Natural killer cell (primary cell): Measurements from ENCODE around the gene DHRS3. TPM values are rescaled to one million over a fixed set of nuclear protein-coding genes. Genes with fewer than 3 reads are reported as not detected.

Source experiments
- ATAC-seq, 3 donors: fragments of 150-1000 bp in 2 of 3; fragments of 200-7000 bp in 1 of 3; cut with Tn5 transposase; 1 replicate in 1 of 3; 2 replicates in 2 of 3; pipeline ENCODE4 v1.10.0; 2021; ENCODE audit warnings: mild to moderate bottlenecking in 2 of 3, moderate library complexity in 2 of 3
- DNase-seq, 2 donors: peaks; one replicate each; pipeline versions ENCODE4 v3.0.0 to v3.0.0-alpha.2; 2013 to 2021; ENCODE audit warnings: mixed read lengths in 1 of 2
- H3K27ac ChIP-seq: one replicate; pipeline ENCODE4 v1.5.1; 2013; ENCODE audit warnings: mild to moderate bottlenecking, low read length
- H3K27me3 ChIP-seq: one replicate; pipeline ENCODE4 v1.6.1; 2013; ENCODE audit warnings: low read length; ENCODE audit not compliant: control insufficient read depth, insufficient read depth
- H3K36me3 ChIP-seq: one replicate; pipeline ENCODE4 v1.6.1; 2013; ENCODE audit warnings: low read length; ENCODE audit not compliant: control insufficient read depth, insufficient read depth
- H3K4me1 ChIP-seq: one replicate; pipeline ENCODE4 v1.6.1; 2013; ENCODE audit warnings: low read length; ENCODE audit not compliant: control insufficient read depth, insufficient read depth
- H3K4me3 ChIP-seq: one replicate; pipeline ENCODE4 v1.5.1; 2013; ENCODE audit warnings: low read length
- H3K9me3 ChIP-seq: one replicate; pipeline ENCODE4 v1.6.1; 2013; ENCODE audit warnings: low read length; ENCODE audit not compliant: control insufficient read depth, insufficient read depth
- H3K27ac Mint-ChIP-seq, 2 donors: one replicate each; pipeline ENCODE4 v1.8.0; 2022; ENCODE audit warnings: mild to moderate bottlenecking in 2 of 2, mixed read lengths in 2 of 2, moderate library complexity in 1 of 2
- H3K27me3 Mint-ChIP-seq, 2 donors: one replicate each; pipeline ENCODE4 v1.8.0; 2022; ENCODE audit warnings: low read depth in 2 of 2, mixed read lengths in 2 of 2
- H3K36me3 Mint-ChIP-seq: one replicate; pipeline ENCODE4 v1.8.0; 2022; ENCODE audit warnings: mixed read lengths
- H3K4me1 Mint-ChIP-seq, 2 donors: one replicate each; pipeline ENCODE4 v1.8.0; 2022; ENCODE audit warnings: mixed read lengths in 2 of 2
- H3K4me3 Mint-ChIP-seq: one replicate; pipeline ENCODE4 v1.8.0; 2022; ENCODE audit warnings: mild to moderate bottlenecking, moderate library complexity, mixed read lengths
- H3K9me3 Mint-ChIP-seq, 2 donors: one replicate each; pipeline ENCODE4 v1.8.0; 2022; ENCODE audit warnings: mixed read lengths in 2 of 2
- WGBS: methylation state at CpG from one replicate; pipeline ENCODE4 v1.1.7; 2013; ENCODE audit warnings: missing lambda C conversion rate; ENCODE audit not compliant: insufficient coverage; 5-methylcytosine and 5-hydroxymethylcytosine counted together
- intact Hi-C: fragments of 100-400 bp; cut with micrococcal nuclease; formaldehyde crosslinking; loops from one replicate; pipeline ENCODE4 v1.14.2; 2022
- total RNA-seq, 4 donors: library from RNA; stranded (reverse); fragments of 120-200 nt in 1 of 4; gene quantifications; one replicate each; pipeline versions ENCODE4 v1.2.3 to v1.2.4, GENCODE V29; 2013 to 2022
- TF ChIP-seq, protein P1 (sequence below): fragments of 200-600 bp; IDR thresholded peaks from one replicate; pipeline ENCODE4 v1.8.0; 2022; ENCODE audit warnings: antibody characterized with exemption

The DHRS3 gene
- total RNA-seq, 3 donors from 2014 or later (not counting 1 experiment from before 2014, with no cell fraction given) = 106 to 175 (median 153) TPM

DNA sequence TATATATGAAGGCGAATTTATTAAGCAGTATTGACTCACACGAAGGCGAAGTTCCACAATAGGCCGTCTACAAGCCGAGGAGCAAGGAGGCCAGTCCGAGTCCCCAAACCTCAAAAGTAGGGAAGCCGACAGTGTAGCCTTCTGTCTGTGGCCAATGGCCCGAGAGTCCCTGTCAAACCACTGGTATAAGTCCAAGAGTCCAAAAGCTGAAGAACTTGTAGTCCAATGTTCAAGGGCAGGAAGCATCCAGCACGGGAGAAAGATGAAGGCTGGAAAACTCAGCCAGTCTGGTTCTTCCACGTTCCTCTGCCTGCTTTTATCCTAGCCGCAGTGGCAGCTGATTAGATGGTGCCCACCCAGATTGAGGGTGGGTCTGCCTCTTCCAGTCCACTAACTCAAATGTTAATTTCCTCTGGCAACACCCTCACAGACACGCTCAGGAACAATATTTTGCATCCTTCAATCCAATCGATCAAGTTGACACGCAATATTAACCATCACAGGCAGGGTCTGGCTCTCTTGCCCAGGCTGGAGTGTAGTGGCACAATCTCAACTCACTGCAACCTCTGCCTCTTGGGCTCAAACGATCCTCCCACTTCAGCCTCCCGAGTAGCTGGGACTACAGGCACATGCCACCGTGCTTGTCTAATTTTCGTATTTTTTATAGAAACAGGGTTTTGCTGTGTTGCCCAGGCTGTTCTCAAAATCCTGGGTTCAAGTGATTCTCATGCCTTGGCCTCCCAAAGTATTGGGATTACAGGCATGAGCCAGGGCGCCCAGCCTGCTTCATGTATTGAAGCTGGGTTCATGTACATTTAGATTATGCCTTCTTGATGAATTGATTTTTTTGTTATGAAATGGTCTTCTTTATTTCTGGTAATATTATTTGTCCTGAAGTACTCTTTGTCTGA lies 85.3 kb downstream of the DHRS3 start:
- Histone ChIP-seq H3K4me1 (no peaks in the 10 kb centered on the region), H3K36me3 (no peaks in the 10 kb centered on the region), H3K27ac (no peak overlapping the region), H3K4me3 (no peak overlapping the region), H3K9me3 (peaks cover 2% of the 10 kb centered on the region), H3K27me3 (no peaks in the 10 kb centered on the region)
- H3K4me1 Mint-ChIP-seq = peaks cover 0 to 11% of the 10 kb centered on the region in 2 donors
- no peak for ATAC-seq
- no peaks in the 10 kb centered on the region for H3K27me3 Mint-ChIP-seq
- H3K36me3 Mint-ChIP-seq = peaks cover 17% of the 10 kb centered on the region
- WGBS = 96% methylated on average over 19 of the region's 19 CpGs
- no peaks in the 10 kb centered on the region for H3K9me3 Mint-ChIP-seq
- DNase-seq = no peak
- H3K4me3 Mint-ChIP-seq = no peak overlapping the region
- TF ChIP-seq, protein P1, sequence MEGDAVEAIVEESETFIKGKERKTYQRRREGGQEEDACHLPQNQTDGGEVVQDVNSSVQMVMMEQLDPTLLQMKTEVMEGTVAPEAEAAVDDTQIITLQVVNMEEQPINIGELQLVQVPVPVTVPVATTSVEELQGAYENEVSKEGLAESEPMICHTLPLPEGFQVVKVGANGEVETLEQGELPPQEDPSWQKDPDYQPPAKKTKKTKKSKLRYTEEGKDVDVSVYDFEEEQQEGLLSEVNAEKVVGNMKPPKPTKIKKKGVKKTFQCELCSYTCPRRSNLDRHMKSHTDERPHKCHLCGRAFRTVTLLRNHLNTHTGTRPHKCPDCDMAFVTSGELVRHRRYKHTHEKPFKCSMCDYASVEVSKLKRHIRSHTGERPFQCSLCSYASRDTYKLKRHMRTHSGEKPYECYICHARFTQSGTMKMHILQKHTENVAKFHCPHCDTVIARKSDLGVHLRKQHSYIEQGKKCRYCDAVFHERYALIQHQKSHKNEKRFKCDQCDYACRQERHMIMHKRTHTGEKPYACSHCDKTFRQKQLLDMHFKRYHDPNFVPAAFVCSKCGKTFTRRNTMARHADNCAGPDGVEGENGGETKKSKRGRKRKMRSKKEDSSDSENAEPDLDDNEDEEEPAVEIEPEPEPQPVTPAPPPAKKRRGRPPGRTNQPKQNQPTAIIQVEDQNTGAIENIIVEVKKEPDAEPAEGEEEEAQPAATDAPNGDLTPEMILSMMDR = no peak
- intact Hi-C loops = no loop called here
- no peak overlapping the region for H3K27ac Mint-ChIP-seq

DNA sequence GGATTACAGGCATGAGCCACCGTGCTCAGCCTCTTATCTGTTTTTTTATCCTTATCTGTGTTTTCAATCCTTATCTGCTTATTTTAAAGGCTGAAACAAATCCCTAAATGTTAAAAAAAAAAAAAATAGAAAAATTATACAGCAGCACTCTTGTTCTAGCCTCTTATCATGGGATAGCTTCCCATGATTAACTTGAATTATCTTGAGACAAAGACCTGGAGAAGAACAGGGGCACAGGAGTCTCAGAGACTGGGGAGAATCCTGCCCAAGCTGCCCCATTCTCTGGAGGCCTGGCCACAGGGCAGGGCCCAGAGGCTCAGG lies 86.9 kb downstream of the DHRS3 start:
- peaks cover 2% of the 10 kb centered on the region for H3K9me3 ChIP-seq
- TF ChIP-seq, protein P1 = no peak
- no peaks in the 10 kb centered on the region for H3K4me1 ChIP-seq
- Mint-ChIP-seq H3K36me3 (peaks cover 6% of the 10 kb centered on the region), H3K4me1 (peaks cover 0 to 1% of the 10 kb centered on the region in 2 donors), H3K4me3 (no peak overlapping the region), H3K27me3 (no peaks in the 10 kb centered on the region), H3K27ac (no peak overlapping the region), H3K9me3 (no peaks in the 10 kb centered on the region)
- no peak for ATAC-seq
- no peak overlapping the region for H3K27ac ChIP-seq
- H3K27me3 ChIP-seq = no peaks in the 10 kb centered on the region
- 88% methylated on average over 1 of the region's 1 CpG for WGBS
- no peak for DNase-seq
- no peaks in the 10 kb centered on the region for H3K36me3 ChIP-seq
- intact Hi-C loops = no loop called here
- no peak overlapping the region for H3K4me3 ChIP-seq

DNA sequence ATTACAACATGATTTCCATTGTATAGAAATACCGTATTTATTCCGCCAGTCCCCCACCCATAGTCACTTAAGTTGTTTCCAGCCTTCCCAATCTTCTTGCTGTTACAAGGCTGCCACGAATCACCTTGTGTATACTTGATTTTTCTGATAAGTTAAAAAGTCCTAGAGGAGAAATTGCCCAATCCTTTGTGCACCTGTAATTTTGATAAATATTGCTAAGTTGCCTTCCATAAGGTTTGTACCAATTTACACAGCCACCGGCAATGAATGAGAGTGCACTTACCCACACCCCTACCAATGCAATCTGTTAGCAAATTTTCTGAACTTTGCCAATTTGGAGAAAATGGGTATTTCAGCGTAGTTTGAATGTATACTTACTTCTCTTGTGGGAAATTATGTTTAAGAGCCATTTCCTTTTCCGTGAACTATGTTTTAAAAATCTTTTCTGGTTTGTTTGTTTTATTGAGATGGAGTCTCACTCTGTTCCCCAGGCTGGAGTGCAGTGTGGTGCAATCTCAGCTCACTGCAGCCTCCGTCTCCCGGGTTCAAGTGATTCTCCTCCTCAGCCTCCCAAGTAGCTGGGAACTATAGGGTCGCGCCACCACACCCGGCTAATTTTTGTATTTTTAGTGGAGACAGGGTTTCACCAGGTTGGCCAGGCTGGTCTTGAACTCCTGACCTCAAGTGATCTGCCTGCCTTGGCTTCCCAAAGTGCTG lies 87.4 kb downstream of the DHRS3 start:
- Mint-ChIP-seq H3K9me3 (no peaks in the 10 kb centered on the region), H3K27me3 (no peaks in the 10 kb centered on the region), H3K4me3 (no peak overlapping the region), H3K27ac (no peak overlapping the region), H3K36me3 (peaks cover 1% of the 10 kb centered on the region), H3K4me1 (peaks cover 0 to 2% of the 10 kb centered on the region in 2 donors)
- no peaks in the 10 kb centered on the region for H3K4me1 ChIP-seq
- no peaks in the 10 kb centered on the region for H3K27me3 ChIP-seq
- DNase-seq = no peak
- H3K36me3 ChIP-seq = no peaks in the 10 kb centered on the region
- intact Hi-C loops = no loop called here
- H3K4me3 ChIP-seq = no peak overlapping the region
- no peak for ATAC-seq
- H3K9me3 ChIP-seq = peaks cover under 1% of the 10 kb centered on the region
- TF ChIP-seq, protein P1 = no peak
- WGBS = 92% methylated on average over 8 of the region's 11 CpGs
- H3K27ac ChIP-seq = no peak overlapping the region
